DND-41 (cell line): ENCODE measurements around the gene DNAJC17.

Experiments used
- ATAC-seq: fragments of 200-7000 bp; cut with Tn5 transposase; 3 replicates; pipeline ENCODE4 v1.9.1; 2021; ENCODE audit warnings: low read depth; ENCODE audit not compliant: insufficient read depth
- DNase-seq: peaks from one replicate; pipeline ENCODE4 v3.0.0-alpha.2; 2020
- H2AFZ ChIP-seq: 2 replicates; pipeline ENCODE4 v1.6.0; 2012; ENCODE audit warnings: low read depth, low read length
- H3K27ac ChIP-seq: 2 replicates; pipeline ENCODE4 v1.5.1; 2012; ENCODE audit warnings: low read length, inconsistent platforms
- H3K27me3 ChIP-seq: fragments of 200-600 bp; sonication (generic); 2 replicates; pipeline ENCODE4 v1.6.0; 2012; ENCODE audit warnings: low read length, mild to moderate bottlenecking, inconsistent platforms; ENCODE audit not compliant: insufficient read depth, poor library complexity
- H3K36me3 ChIP-seq: 2 replicates; pipeline ENCODE4 v1.5.1; 2012; ENCODE audit warnings: low read length, inconsistent platforms; ENCODE audit not compliant: insufficient read depth
- H3K4me1 ChIP-seq: 2 replicates; pipeline ENCODE4 v1.5.1; 2012; ENCODE audit warnings: mild to moderate bottlenecking, low read length; ENCODE audit not compliant: insufficient read depth
- H3K4me2 ChIP-seq: 2 replicates; pipeline ENCODE4 v1.6.0; 2012; ENCODE audit warnings: mild to moderate bottlenecking, moderate library complexity, low read length, inconsistent platforms; ENCODE audit not compliant: insufficient read depth
- H3K4me3 ChIP-seq, 2 experiments: fragments of 200-600 bp in 1 of 2; shearing (Covaris generic) in 1 of 2; 2 replicates each; pipeline ENCODE4 v1.5.1; 2012 to 2016; ENCODE audit warnings: inconsistent platforms in 2 of 2, low read length in 2 of 2, mild to moderate bottlenecking in 2 of 2, low read depth in 1 of 2, moderate library complexity in 1 of 2
- H3K79me2 ChIP-seq: 2 replicates; pipeline ENCODE4 v1.6.0; 2012; ENCODE audit warnings: low read length, inconsistent platforms; ENCODE audit not compliant: insufficient read depth
- H3K9ac ChIP-seq: 2 replicates; pipeline ENCODE4 v1.6.0; 2012; ENCODE audit warnings: low read depth, mild to moderate bottlenecking, inconsistent platforms, low read length, moderate library complexity
- H3K9me3 ChIP-seq: 2 replicates; pipeline ENCODE4 v1.5.1; 2012; ENCODE audit warnings: low read length, moderate library complexity, mild to moderate bottlenecking, inconsistent platforms; ENCODE audit not compliant: insufficient read depth, severe bottlenecking
- H4K20me1 ChIP-seq: 2 replicates; pipeline ENCODE4 v1.6.0; 2012; ENCODE audit warnings: low read length; ENCODE audit not compliant: insufficient read depth
- EZH2 ChIP-seq: IDR thresholded peaks from 3 replicates; pipeline ENCODE4 v1.6.1; 2012; ENCODE audit warnings: borderline replicate concordance, low read depth, mild to moderate bottlenecking, moderate library complexity, low read length, inconsistent platforms; ENCODE audit not compliant: severe bottlenecking
- TF ChIP-seq, protein P1 (sequence below): IDR thresholded peaks from 2 replicates; pipeline ENCODE4 v1.5.1; 2012; ENCODE audit warnings: borderline replicate concordance, low read length, moderate library complexity, mild to moderate bottlenecking; ENCODE audit not compliant: poor library complexity, severe bottlenecking; ENCODE audit errors: extremely low read depth

DNAJC17 gene

DNA sequence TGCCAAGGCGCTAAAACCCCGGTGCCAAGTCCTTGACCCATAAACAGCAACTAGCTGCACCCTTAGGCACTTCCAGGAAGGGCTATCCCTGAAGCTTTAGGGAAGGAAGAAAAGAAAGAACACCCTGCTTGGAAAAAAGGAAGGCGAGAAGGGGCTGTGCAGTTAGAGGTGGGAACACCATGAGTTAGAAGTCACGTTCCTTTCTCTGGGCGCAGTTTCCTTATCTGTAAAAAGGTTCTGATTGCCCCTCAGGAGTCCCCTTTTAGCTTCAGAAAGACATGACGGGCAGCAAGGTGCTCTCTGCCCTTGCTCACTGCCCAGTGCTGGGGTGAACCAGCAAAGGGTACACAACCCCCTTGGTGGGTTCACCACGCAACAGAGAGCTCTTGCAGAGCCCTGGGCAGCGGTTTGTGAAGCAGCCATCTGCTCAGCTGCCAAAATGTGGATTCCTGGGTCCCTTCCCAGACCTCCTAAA lies 42.6 kb downstream of the DNAJC17 start:
- TF ChIP-seq, protein P1, sequence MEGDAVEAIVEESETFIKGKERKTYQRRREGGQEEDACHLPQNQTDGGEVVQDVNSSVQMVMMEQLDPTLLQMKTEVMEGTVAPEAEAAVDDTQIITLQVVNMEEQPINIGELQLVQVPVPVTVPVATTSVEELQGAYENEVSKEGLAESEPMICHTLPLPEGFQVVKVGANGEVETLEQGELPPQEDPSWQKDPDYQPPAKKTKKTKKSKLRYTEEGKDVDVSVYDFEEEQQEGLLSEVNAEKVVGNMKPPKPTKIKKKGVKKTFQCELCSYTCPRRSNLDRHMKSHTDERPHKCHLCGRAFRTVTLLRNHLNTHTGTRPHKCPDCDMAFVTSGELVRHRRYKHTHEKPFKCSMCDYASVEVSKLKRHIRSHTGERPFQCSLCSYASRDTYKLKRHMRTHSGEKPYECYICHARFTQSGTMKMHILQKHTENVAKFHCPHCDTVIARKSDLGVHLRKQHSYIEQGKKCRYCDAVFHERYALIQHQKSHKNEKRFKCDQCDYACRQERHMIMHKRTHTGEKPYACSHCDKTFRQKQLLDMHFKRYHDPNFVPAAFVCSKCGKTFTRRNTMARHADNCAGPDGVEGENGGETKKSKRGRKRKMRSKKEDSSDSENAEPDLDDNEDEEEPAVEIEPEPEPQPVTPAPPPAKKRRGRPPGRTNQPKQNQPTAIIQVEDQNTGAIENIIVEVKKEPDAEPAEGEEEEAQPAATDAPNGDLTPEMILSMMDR: no peak
- no peak for TF ChIP-seq EZH2
- H3K27me3 ChIP-seq: no peaks in the 10 kb centered on the region
- no peak overlapping the region for H2AFZ ChIP-seq
- H3K79me2 ChIP-seq: no peaks in the 10 kb centered on the region
- DNase-seq (no peak), ATAC-seq (no peak)
- H3K9ac ChIP-seq: no peak overlapping the region; the same call in 1 of the 2 replicates
- no peaks in the 10 kb centered on the region for H3K9me3 ChIP-seq
- H4K20me1 ChIP-seq: no peaks in the 10 kb centered on the region
- peaks cover 20% of the 10 kb centered on the region for H3K4me1 ChIP-seq
- peaks cover 19% of the 10 kb centered on the region for H3K36me3 ChIP-seq
- H3K4me3 ChIP-seq: no peak overlapping the region
- no peak overlapping the region for H3K27ac ChIP-seq
- H3K4me2 ChIP-seq: no peak overlapping the region

DNA sequence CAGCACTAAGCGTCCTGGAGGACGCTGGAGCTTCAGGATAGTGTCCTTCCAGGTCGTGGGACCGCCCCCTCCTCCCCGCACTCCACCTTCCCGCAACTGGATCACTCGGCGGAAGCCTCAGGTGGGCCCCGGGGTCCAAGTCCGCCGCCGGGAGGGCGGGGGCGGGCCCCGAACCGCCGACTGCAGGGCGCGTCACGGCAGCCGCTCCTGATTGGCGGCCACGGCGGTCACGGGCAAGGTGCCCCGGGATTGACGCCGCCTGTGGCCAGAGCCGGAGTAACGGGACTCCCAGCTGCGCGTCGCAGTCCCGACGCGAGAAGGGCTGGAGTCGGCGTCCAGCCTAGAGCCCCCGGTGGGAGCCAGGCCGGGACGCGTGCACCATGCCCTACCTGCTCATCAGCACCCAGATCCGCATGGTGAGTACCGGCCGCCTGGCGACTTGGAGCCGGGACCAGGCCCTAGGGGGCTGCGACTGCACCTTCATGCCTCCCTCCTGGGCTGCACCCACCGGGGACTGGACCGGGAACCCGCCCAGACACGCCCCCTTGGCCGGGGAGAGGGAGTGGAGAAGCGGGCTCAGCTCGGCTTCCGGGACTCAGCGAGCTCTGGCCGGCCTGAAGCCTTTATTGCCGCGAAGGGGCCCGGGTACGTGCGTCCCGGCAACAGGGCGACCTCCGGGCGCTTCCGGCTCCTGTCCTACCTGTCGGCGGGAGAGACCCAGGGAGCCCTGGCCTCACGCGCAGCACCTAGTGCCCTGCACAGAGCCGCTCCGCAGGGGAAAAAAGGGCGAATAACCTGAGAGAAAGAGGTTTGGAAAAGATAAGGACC lies 43.3 kb downstream of the DNAJC17 start, which contains the start of gene GCHFR:
Gene GCHFR (plus strand): TSS at position 268 of the 828 bp plus-strand sequence. CDS start 113 bp downstream, at position 381.
- H3K36me3 ChIP-seq: peaks cover 19% of the 10 kb centered on the region
- H4K20me1 ChIP-seq: no peaks in the 10 kb centered on the region
- H3K27ac ChIP-seq: no peak within 1 kb of the TSS
- DNase-seq (no peak), ATAC-seq (no peak)
- no peak within 1 kb of the TSS for H3K4me2 ChIP-seq
- H3K4me1 ChIP-seq: peaks cover 13% of the 10 kb centered on the region
- TF ChIP-seq, protein P1: no peak
- TF ChIP-seq EZH2: no peak
- H3K79me2 ChIP-seq: no peaks in the 10 kb centered on the region
- H3K9ac ChIP-seq: no peak within 1 kb of the TSS; the same call in 1 of the 2 replicates
- H2AFZ ChIP-seq: no peak within 1 kb of the TSS
- H3K9me3 ChIP-seq: no peaks in the 10 kb centered on the region
- no peak within 1 kb of the TSS for H3K4me3 ChIP-seq
- H3K27me3 ChIP-seq: no peaks in the 10 kb centered on the region

DNA sequence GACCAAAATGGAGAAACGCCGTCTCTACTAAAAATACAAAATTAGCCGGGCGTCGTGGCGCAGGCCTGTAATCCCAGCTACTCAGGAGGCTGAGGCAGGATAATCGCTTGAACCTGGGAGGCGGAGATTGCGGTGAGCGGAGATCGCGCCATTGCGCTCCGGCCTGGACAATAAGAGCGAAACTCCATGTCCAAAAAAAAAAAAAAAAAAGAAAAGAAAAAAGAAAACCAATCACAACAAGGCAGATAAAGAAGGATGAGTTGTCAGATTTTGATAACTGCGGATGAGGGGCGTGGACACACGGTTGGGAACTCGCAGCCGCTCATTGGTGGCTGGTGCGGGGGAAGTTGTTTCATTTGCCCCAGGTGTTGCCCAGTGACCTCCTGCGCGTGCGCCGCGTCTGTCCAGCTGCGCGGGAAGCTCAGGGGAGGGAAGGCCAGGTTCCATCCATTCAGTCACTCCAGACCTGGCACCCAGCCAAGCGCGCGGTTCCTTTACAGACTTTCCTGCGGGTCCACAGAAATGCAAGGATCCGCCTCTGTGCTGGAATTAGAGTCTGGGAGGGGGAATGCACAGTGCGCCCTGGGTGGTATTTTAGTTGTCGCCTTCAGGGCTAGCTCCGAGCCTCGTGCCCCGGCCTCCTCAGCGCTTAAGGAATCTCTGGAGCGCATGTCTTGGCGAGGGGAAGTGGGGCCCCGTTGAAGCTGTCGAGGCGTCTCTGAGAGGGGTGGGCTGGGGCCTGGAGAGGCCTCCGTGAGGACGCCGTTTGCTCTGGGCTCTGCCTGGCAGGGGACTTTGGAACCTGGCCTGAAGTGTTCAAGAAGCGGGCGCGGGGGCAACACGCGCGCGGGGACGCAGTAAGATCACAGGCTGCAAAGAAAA lies 44.1 kb downstream of the DNAJC17 start:
- DNase-seq (no peak), ATAC-seq (no peak)
- Histone ChIP-seq H2AFZ (no peak overlapping the region), H3K9ac (no peak overlapping the region), H3K4me3 (no peak overlapping the region), H4K20me1 (no peaks in the 10 kb centered on the region), H3K27ac (no peak overlapping the region), H3K9me3 (no peaks in the 10 kb centered on the region), H3K36me3 (peaks cover 14% of the 10 kb centered on the region), H3K79me2 (no peaks in the 10 kb centered on the region), H3K4me2 (no peak overlapping the region), H3K4me1 (peaks cover 5% of the 10 kb centered on the region; the same call in 1 of the 2 replicates), H3K27me3 (no peaks in the 10 kb centered on the region)
- TF ChIP-seq, protein P1: no peak
- no peak for TF ChIP-seq EZH2
